Smooth muscle cell (in vitro differentiated cells): Measurements from ENCODE around the gene SLC22A1. TPM values are rescaled to one million over a fixed set of nuclear protein-coding genes. Genes with fewer than 3 reads are reported as not detected.
"Not testable (repeated sequence)": the region's sequence is repeated elsewhere in the genome, so short reads cannot be mapped to it uniquely, and the experiment has no call there.

Experiments
- DNase-seq: peaks from one replicate; lab custom pipeline; 2025; ENCODE audit not compliant: unreplicated experiment; lab: John Stamatoyannopoulos, UW
- H2AFZ ChIP-seq: fragments of 200-600 bp; sonication (generic); 2 replicates; pipeline ENCODE4 v1.6.0; 2016; ENCODE audit warnings: antibody characterized with exemption, low read depth, mild to moderate bottlenecking
- H3F3A ChIP-seq: fragments of 200-600 bp; sonication (generic); 2 replicates; pipeline ENCODE4 v1.6.0; 2017; ENCODE audit warnings: antibody characterized with exemption, low read depth
- H3K27ac ChIP-seq: fragments of 200-600 bp; sonication (generic); 2 replicates; pipeline ENCODE4 v1.5.1; 2016; ENCODE audit warnings: low read depth, mild to moderate bottlenecking
- H3K27me3 ChIP-seq: fragments of 200-600 bp; sonication (generic); 2 replicates; pipeline ENCODE4 v1.6.1; 2016; ENCODE audit warnings: low read depth, mild to moderate bottlenecking
- H3K36me3 ChIP-seq: fragments of 200-600 bp; sonication (generic); 2 replicates; pipeline ENCODE4 v1.5.1; 2016; ENCODE audit warnings: low read depth
- H3K4me1 ChIP-seq: fragments of 200-600 bp; sonication (generic); 2 replicates; pipeline ENCODE4 v1.5.1; 2016; ENCODE audit warnings: low read depth
- H3K4me2 ChIP-seq: fragments of 200-600 bp; sonication (generic); 2 replicates; pipeline ENCODE4 v1.6.0; 2016; ENCODE audit warnings: mild to moderate bottlenecking
- H3K4me3 ChIP-seq: fragments of 200-600 bp; sonication (generic); 2 replicates; pipeline ENCODE4 v1.5.1; 2016; ENCODE audit warnings: mild to moderate bottlenecking
- H3K79me2 ChIP-seq: fragments of 200-600 bp; sonication (generic); 2 replicates; pipeline ENCODE4 v1.6.0; 2016; ENCODE audit warnings: low read depth, mild to moderate bottlenecking
- H3K9ac ChIP-seq: fragments of 200-600 bp; sonication (generic); 2 replicates; pipeline ENCODE4 v1.6.0; 2016; ENCODE audit warnings: low read depth
- H3K9me3 ChIP-seq: fragments of 200-600 bp; sonication (generic); replicated peaks from 2 replicates; pipeline ENCODE4 v1.5.1; 2016; ENCODE audit warnings: low read depth
- H4K20me1 ChIP-seq: fragments of 200-600 bp; sonication (generic); 2 replicates; pipeline ENCODE4 v1.6.0; 2016; ENCODE audit warnings: low read depth
- CTCF ChIP-seq: fragments of 200-600 bp; sonication (generic); IDR thresholded peaks from 2 replicates; pipeline ENCODE4 v1.5.1; 2017; ENCODE audit warnings: borderline replicate concordance, mild to moderate bottlenecking, antibody characterized with exemption; ENCODE audit not compliant: insufficient read depth, poor library complexity, severe bottlenecking
- WGBS: methylation state at CpG from one replicate; pipeline ENCODE4 v1.1.7; 2016; ENCODE audit warnings: low lambda C conversion rate; 5-methylcytosine and 5-hydroxymethylcytosine counted together
- polyA plus RNA-seq: library from polyadenylated mRNA; unstranded; fragments of >200 nt; fragmentation: Nextera tagmentation; extraction: Ambion mirVana; gene quantifications from 2 replicates; pipeline ENCODE4 v1.2.1, GENCODE V29; 2016
- total RNA-seq: library from RNA; depleted of rRNA; stranded (reverse); fragments of >200 nt; gene quantifications from 2 replicates; pipeline ENCODE4 v1.2.3, GENCODE V29; 2014

SLC22A1 gene
- total and polyA plus RNA-seq, 2 experiments from 2014 or later = 0.04 to 1.6 TPM

GRCh38 chr6:160124605-160125004 is 3.0 kb downstream of the SLC22A1 start:
- no peak for DNase-seq
- Histone ChIP-seq H3K9ac (no peak overlapping the region), H3K27me3 (no peaks in the 10 kb centered on the region), H3K4me3 (no peak overlapping the region), H3K36me3 (no peaks in the 10 kb centered on the region), H3K4me1 (no peaks in the 10 kb centered on the region), H3K9me3 (no peaks in the 10 kb centered on the region), H3K79me2 (no peaks in the 10 kb centered on the region), H3F3A (no peaks in the 10 kb centered on the region), H3K4me2 (no peak overlapping the region), H2AFZ (no peak overlapping the region), H4K20me1 (no peaks in the 10 kb centered on the region), H3K27ac (no peak overlapping the region)
- TF ChIP-seq CTCF = no peak
- WGBS = 98% methylated on average over 5 of the region's 5 CpGs

- H3K36me3 ChIP-seq, H3K27me3 ChIP-seq, H4K20me1 ChIP-seq, H3K27ac ChIP-seq, H3K4me3 ChIP-seq, H3K79me2 ChIP-seq, H3K4me2 ChIP-seq, H3K9ac ChIP-seq, H3F3A ChIP-seq, H3K9me3 ChIP-seq, DNase-seq, H3K4me1 ChIP-seq, H2AFZ ChIP-seq: not testable (repeated sequence)
- WGBS = 91% methylated on average over 5 of the region's 5 CpGs
These were observed 3.5 kb downstream of the SLC22A1 start for GRCh38 chr6:160125105-160125504.

GRCh38 chr6:160127270-160128124 is 5.9 kb downstream of the SLC22A1 start:
- no peak for DNase-seq
- Histone ChIP-seq H3K27ac (no peak overlapping the region), H3K4me2 (no peak overlapping the region), H3K27me3 (no peaks in the 10 kb centered on the region), H3K36me3 (no peaks in the 10 kb centered on the region), H2AFZ (no peak overlapping the region), H3K4me3 (no peak overlapping the region), H3K9ac (no peak overlapping the region), H3K79me2 (no peaks in the 10 kb centered on the region), H4K20me1 (no peaks in the 10 kb centered on the region), H3F3A (no peaks in the 10 kb centered on the region), H3K9me3 (no peaks in the 10 kb centered on the region), H3K4me1 (peaks cover 2% of the 10 kb centered on the region)
- 96% methylated on average over 16 of the region's 16 CpGs for WGBS
- TF ChIP-seq CTCF = no peak

GRCh38 chr6:160128125-160128683 is 6.6 kb downstream of the SLC22A1 start:
- 78% methylated on average over 3 of the region's 3 CpGs for WGBS

More at GRCh38 chr6:160128125-160128683, 6.6 kb downstream of the SLC22A1 start:
- TF ChIP-seq CTCF = no peak
- Histone ChIP-seq H3K27ac (no peak overlapping the region), H3K4me2 (no peak overlapping the region), H3K4me3 (no peak overlapping the region), H3K36me3 (no peaks in the 10 kb centered on the region), H3K27me3 (no peaks in the 10 kb centered on the region), H4K20me1 (no peaks in the 10 kb centered on the region), H3K9ac (no peak overlapping the region), H3F3A (no peaks in the 10 kb centered on the region), H2AFZ (no peak overlapping the region), H3K4me1 (peaks cover 4% of the 10 kb centered on the region), H3K79me2 (no peaks in the 10 kb centered on the region), H3K9me3 (no peaks in the 10 kb centered on the region)
- no peak for DNase-seq
